GM12801 (cell line): ENCODE data around the gene ALOX5.

Source experiments
- CTCF ChIP-seq: IDR thresholded peaks from one replicate; pipeline ENCODE4 v1.5.1; 2011; ENCODE audit warnings: control low read depth; ENCODE audit not compliant: insufficient read length; ENCODE audit errors: extremely low read depth

ALOX5 gene

GRCh38 chr10:45376371-45376801 is 2.4 kb downstream of the ALOX5 start:
- no peak for TF ChIP-seq CTCF

- no peak for TF ChIP-seq CTCF
Measured at GRCh38 chr10:45377321-45377720, 3.3 kb downstream of the ALOX5 start.

GRCh38 chr10:45377858-45378257 is 3.8 kb downstream of the ALOX5 start:
- TF ChIP-seq CTCF, result no peak

- no peak for TF ChIP-seq CTCF
Measured at GRCh38 chr10:45378914-45379726, 5.1 kb downstream of the ALOX5 start.

- no peak for TF ChIP-seq CTCF
Measured at GRCh38 chr10:45379891-45380540, 6.0 kb downstream of the ALOX5 start.

GRCh38 chr10:45380903-45381620 is 7.0 kb downstream of the ALOX5 start:
- TF ChIP-seq CTCF, result no peak

- no peak for TF ChIP-seq CTCF
Measured at GRCh38 chr10:45382591-45382990, 8.6 kb downstream of the ALOX5 start.
